Measurements from ENCODE around the gene NAPEPLD.
A peak's percentile ranks its signal among the peaks of the same experiment; 100 is the strongest.
"Not testable (repeated sequence)": the region's sequence is repeated elsewhere in the genome, so short reads cannot be mapped to it uniquely, and the experiment has no call there.

Gene NAPEPLD

DNA sequence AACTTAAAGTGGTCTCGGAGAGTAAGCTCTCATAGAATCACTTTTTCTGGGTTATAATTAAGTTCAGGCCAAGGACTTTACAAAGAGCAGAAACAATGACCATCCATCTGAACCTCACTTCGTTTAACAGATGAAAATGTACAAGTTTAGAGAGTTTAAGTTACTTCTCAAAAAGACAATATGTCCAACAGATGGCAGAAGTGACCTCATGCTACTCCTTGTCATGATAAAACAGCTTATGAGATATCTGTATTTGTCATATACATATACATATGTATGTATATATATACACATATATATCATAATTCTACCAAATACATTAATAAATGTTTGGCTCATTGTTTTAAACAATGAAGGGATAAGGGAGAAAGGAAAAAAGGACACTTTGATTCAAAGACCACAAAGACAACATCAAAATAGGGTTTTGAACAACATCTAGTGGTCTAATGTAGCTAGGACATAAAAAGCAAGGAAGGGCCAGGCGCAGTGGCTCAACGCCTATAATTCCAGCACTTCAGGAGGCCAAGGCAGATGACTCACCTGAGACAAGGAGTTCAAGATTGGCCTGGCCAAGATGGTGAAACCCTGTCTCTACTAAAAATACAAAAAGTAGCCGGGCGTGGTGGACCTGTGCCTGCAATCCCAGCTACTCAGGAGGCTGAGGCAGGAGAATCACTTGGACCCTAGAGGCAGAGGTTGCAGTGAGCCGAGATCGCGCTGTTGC, 17.8 kb downstream of the NAPEPLD start:
- H3K36me3 Mint-ChIP-seq (ENCODE audit: low read depth), result peaks cover 15% of the 10 kb centered on the region
- no peak overlapping the region for H3K27ac Mint-ChIP-seq
- no peaks in the 10 kb centered on the region for H3K27me3 Mint-ChIP-seq (ENCODE audit: low read depth)
- peaks cover 6% of the 10 kb centered on the region for H3K4me1 Mint-ChIP-seq (ENCODE audit: low read depth)
- H3K4me3 Mint-ChIP-seq, result no peak overlapping the region
- H3K9me3 Mint-ChIP-seq, result no peaks in the 10 kb centered on the region

- Mint-ChIP-seq H3K4me1 (ENCODE audit: low read depth) (peaks cover 6% of the 10 kb centered on the region), H3K27ac (no peak overlapping the region), H3K9me3 (no peaks in the 10 kb centered on the region), H3K4me3 (no peak overlapping the region), H3K27me3 (ENCODE audit: low read depth) (no peaks in the 10 kb centered on the region), H3K36me3 (ENCODE audit: low read depth) (peaks cover 16% of the 10 kb centered on the region)
These were observed 19.0 kb downstream of the NAPEPLD start for GRCh38 chr7:103129702-103130549.

GRCh38 chr7:103127006-103127405, 21.9 kb downstream of the NAPEPLD start:
- H3K9me3 Mint-ChIP-seq, result no peaks in the 10 kb centered on the region
- no peak overlapping the region for H3K4me3 Mint-ChIP-seq
- no peaks in the 10 kb centered on the region for H3K27me3 Mint-ChIP-seq (ENCODE audit: low read depth)
- peaks cover 4% of the 10 kb centered on the region for H3K4me1 Mint-ChIP-seq (ENCODE audit: low read depth)
- H3K36me3 Mint-ChIP-seq (ENCODE audit: low read depth), result peaks cover 25% of the 10 kb centered on the region
- H3K27ac Mint-ChIP-seq, result no peak overlapping the region

GRCh38 chr7:103124429-103124979, 24.4 kb downstream of the NAPEPLD start:
- Mint-ChIP-seq H3K27ac (no peak overlapping the region), H3K27me3 (ENCODE audit: low read depth) (no peaks in the 10 kb centered on the region), H3K36me3 (ENCODE audit: low read depth) (peaks cover 32% of the 10 kb centered on the region)

GRCh38 chr7:103123529-103123928, 25.4 kb downstream of the NAPEPLD start:
- peaks cover 34% of the 10 kb centered on the region for H3K36me3 Mint-ChIP-seq (ENCODE audit: low read depth)
- no peaks in the 10 kb centered on the region for H3K4me1 Mint-ChIP-seq (ENCODE audit: low read depth)
- H3K27ac Mint-ChIP-seq, result no peak overlapping the region
- H3K27me3 Mint-ChIP-seq (ENCODE audit: low read depth), result no peaks in the 10 kb centered on the region
- H3K4me3 Mint-ChIP-seq, result no peak overlapping the region
- H3K9me3 Mint-ChIP-seq, result no peaks in the 10 kb centered on the region

More at GRCh38 chr7:103124429-103124979, 24.4 kb downstream of the NAPEPLD start:
- H3K9me3 Mint-ChIP-seq, result no peaks in the 10 kb centered on the region
- no peaks in the 10 kb centered on the region for H3K4me1 Mint-ChIP-seq (ENCODE audit: low read depth)
- no peak overlapping the region for H3K4me3 Mint-ChIP-seq

DNA sequence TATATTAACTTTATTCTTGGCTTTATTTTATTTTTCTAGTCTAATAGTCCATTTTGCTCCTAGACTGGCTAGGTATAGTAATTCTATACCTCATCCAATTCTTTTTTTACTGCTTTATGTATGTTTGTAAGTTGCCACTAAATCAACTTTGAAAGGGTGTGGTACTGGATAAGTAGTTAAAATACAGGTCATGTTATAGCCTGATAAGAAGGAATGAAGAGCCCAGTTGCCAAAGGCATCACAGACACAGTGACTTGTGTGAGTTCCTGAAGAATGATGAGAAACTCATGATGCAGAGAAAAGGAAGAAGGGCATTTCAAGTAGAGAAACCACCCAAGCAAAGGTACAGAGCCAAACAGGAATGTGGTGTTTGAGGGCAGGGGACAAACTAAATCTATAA, 27.3 kb downstream of the NAPEPLD start:
- H3K36me3 Mint-ChIP-seq (ENCODE audit: low read depth), result peaks cover 23% of the 10 kb centered on the region
- H3K9me3 Mint-ChIP-seq, result no peaks in the 10 kb centered on the region
- no peak overlapping the region for H3K4me3 Mint-ChIP-seq
- H3K4me1 Mint-ChIP-seq (ENCODE audit: low read depth), result no peaks in the 10 kb centered on the region
- peak overlapping the region; percentile 12 for H3K27ac Mint-ChIP-seq
- H3K27me3 Mint-ChIP-seq (ENCODE audit: low read depth), result no peaks in the 10 kb centered on the region

- no peaks in the 10 kb centered on the region for H3K27me3 Mint-ChIP-seq (ENCODE audit: low read depth)
- H3K9me3 Mint-ChIP-seq, result no peaks in the 10 kb centered on the region
- no peak overlapping the region for H3K4me3 Mint-ChIP-seq
- no peaks in the 10 kb centered on the region for H3K4me1 Mint-ChIP-seq (ENCODE audit: low read depth)
- H3K27ac Mint-ChIP-seq, result no peak overlapping the region
- H3K36me3 Mint-ChIP-seq (ENCODE audit: low read depth), result peaks cover 19% of the 10 kb centered on the region
These were observed 28.5 kb downstream of the NAPEPLD start for GRCh38 chr7:103120362-103120761.

DNA sequence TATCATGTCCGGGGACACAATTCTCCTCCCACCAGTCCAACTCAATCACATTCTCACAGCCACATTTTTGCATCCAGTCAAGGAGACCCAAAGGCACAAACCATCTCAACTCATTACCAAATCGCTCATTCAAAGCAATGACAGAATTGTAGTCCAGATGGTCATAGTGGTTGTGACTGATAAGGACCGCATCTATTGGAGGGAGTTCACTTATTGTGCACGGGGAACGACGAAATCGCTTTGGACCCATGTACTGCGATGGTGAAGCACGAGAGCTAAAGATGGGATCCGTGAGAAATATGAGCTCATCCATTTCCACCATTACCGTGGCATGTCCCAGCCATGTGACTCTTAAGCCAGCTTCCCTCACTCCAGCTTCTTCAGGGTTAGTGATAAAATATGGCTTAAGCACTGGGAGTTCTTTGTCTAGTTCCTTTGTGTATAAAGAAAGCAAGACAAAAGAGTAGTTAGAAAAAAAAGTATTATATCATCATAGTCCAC, 29.1 kb downstream of the NAPEPLD start:
- Mint-ChIP-seq H3K36me3 (ENCODE audit: low read depth) (peaks cover 19% of the 10 kb centered on the region), H3K9me3 (no peaks in the 10 kb centered on the region), H3K4me1 (ENCODE audit: low read depth) (no peaks in the 10 kb centered on the region), H3K4me3 (no peak overlapping the region), H3K27me3 (ENCODE audit: low read depth) (no peaks in the 10 kb centered on the region), H3K27ac (no peak overlapping the region)

DNA sequence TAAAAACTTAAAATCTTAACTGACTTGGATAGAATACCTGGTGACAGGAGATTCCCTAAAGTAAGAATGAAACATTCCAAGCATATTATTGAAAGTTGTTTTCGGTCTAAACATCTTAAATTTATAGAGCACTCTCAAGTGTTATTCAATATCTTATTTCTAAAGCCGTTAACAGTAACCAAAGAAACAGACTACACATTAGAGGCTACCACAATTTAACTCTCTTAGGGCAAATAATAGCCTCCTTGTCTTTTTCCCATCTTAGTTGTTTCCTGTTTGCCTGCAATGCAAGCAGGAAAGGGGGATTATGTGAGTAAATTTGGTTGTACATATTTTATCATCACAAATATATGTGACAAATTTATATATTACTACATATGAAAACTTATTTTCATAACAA, 31.4 kb downstream of the NAPEPLD start:
- H3K27ac Mint-ChIP-seq, result no peak overlapping the region
- no peak overlapping the region for H3K4me3 Mint-ChIP-seq
- peaks cover 9% of the 10 kb centered on the region for H3K4me1 Mint-ChIP-seq (ENCODE audit: low read depth)
- H3K27me3 Mint-ChIP-seq (ENCODE audit: low read depth), result no peaks in the 10 kb centered on the region
- H3K9me3 Mint-ChIP-seq, result no peaks in the 10 kb centered on the region
- peaks cover 19% of the 10 kb centered on the region for H3K36me3 Mint-ChIP-seq (ENCODE audit: low read depth)

DNA sequence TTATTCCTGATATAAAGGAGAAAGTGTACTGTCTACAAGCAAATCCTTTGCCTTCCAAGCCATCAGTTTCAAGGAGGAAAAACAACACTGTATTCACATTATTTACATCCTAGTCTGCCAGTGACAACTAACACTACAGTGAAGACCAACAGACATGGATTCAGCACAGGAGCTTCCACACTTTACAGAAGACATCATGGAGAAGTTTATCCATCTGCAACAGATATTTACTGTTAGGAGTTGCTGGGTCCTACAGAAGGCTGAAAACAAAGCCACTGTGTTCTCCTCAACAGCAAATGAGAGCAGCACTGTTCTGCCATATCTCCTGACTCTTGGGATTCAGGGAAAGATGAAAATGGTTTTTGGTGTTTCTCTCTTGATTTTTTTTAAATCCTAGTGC, 31.9 kb downstream of the NAPEPLD start:
- Mint-ChIP-seq H3K4me3 (no peak overlapping the region), H3K4me1 (ENCODE audit: low read depth) (peaks cover 9% of the 10 kb centered on the region), H3K9me3 (no peaks in the 10 kb centered on the region), H3K27ac (no peak overlapping the region), H3K36me3 (ENCODE audit: low read depth) (peaks cover 16% of the 10 kb centered on the region), H3K27me3 (ENCODE audit: low read depth) (no peaks in the 10 kb centered on the region)

DNA sequence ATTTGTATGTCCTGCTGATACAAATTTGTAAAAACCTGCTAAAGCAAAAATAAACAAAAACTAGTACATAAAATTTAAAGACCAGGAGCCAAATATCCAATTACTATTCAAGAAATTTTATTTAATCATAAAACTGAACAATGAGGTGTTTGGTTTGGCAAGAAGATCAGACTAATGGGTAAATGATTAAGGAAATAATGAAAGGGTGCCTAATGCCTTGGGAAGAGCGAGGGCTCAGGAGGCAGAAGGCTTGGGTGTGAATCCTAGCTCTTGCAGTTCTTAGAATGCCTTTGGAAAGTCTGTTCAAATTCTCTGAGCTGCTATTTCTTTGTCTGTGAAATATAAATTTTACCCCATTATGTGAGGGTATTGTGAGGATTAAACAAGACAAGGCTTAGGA, 32.4 kb downstream of the NAPEPLD start:
- Mint-ChIP-seq H3K36me3 (ENCODE audit: low read depth) (peaks cover 16% of the 10 kb centered on the region), H3K4me1 (ENCODE audit: low read depth) (peaks cover 9% of the 10 kb centered on the region), H3K9me3 (no peaks in the 10 kb centered on the region), H3K27ac (no peak overlapping the region), H3K4me3 (no peak overlapping the region), H3K27me3 (ENCODE audit: low read depth) (no peaks in the 10 kb centered on the region)

DNA sequence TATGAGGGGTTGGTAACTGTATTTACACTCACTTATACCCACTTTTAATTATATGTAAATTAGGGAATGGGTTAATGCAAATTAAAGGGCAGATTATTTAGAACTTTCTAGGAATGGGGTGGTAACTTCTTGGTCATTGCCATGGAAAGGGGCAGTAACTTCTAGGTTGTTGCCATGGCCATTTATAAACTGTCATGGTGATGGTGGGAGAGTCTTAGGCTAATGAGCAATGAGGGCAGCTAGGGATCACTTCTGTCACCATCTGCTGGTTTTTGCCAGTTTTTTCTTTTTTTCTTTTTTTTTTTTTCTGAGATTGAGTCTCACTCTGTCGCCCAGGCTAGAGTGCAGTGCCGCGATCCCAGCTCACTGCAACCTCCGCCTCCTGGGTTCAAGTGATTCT, 33.1 kb downstream of the NAPEPLD start:
- Mint-ChIP-seq H3K27ac (no peak overlapping the region), H3K36me3 (ENCODE audit: low read depth) (peaks cover 20% of the 10 kb centered on the region), H3K9me3 (peaks cover 4% of the 10 kb centered on the region), H3K4me3 (no peak overlapping the region), H3K27me3 (ENCODE audit: low read depth) (no peaks in the 10 kb centered on the region), H3K4me1 (ENCODE audit: low read depth) (peaks cover 9% of the 10 kb centered on the region)

GRCh38 chr7:103114576-103115008, 34.3 kb downstream of the NAPEPLD start:
- H3K4me1 Mint-ChIP-seq (ENCODE audit: low read depth), result peaks cover 12% of the 10 kb centered on the region
- no peak overlapping the region for H3K27ac Mint-ChIP-seq
- peaks cover 11% of the 10 kb centered on the region for H3K9me3 Mint-ChIP-seq
- no peaks in the 10 kb centered on the region for H3K27me3 Mint-ChIP-seq (ENCODE audit: low read depth)
- peaks cover 26% of the 10 kb centered on the region for H3K36me3 Mint-ChIP-seq (ENCODE audit: low read depth)
- H3K4me3 Mint-ChIP-seq, result no peak overlapping the region

GRCh38 chr7:103113164-103113563, 35.7 kb downstream of the NAPEPLD start:
- Mint-ChIP-seq H3K27ac (no peak overlapping the region), H3K27me3 (ENCODE audit: low read depth) (no peaks in the 10 kb centered on the region), H3K9me3 (peaks cover 18% of the 10 kb centered on the region), H3K36me3 (ENCODE audit: low read depth) (peaks cover 32% of the 10 kb centered on the region), H3K4me3 (no peak overlapping the region), H3K4me1 (ENCODE audit: low read depth) (peaks cover 19% of the 10 kb centered on the region)

DNA sequence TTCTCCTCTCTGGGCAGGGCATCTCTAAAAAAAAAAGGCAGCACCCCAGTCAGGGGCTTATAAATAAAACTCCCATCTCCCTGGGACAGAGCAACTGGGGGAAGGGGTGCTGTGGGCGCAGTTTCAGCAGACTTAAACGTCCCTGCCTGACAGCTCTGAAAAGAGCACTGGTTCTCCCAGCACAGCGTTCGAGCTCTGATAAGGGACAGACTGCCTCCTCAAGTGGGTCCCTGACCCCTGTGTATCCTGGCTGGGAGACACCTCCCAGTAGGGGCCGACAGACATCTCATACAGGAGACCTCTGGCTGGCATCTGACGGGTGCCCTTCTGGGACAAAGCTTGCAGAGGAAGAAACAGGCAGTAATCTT, 42.2 kb downstream of the NAPEPLD start:
- Mint-ChIP-seq H3K9me3 (peaks cover 24% of the 10 kb centered on the region), H3K36me3 (ENCODE audit: low read depth) (peaks cover 50% of the 10 kb centered on the region), H3K4me1 (ENCODE audit: low read depth) (peaks cover 14% of the 10 kb centered on the region)
- H3K4me3 Mint-ChIP-seq; H3K27ac Mint-ChIP-seq; H3K27me3 Mint-ChIP-seq (ENCODE audit: low read depth): not testable (repeated sequence)

Data from T-helper 1 cell treated with Interleukin-12 subunit alpha and Interleukin-12 subunit beta and Interleukin-4 antibody, amounts not matched to agents 30 μg/mL and 1 μg/mL, for 36 hours (primary cell).